ENCODE measurements around the gene EXOC4. TPM values are rescaled to one million over a fixed set of nuclear protein-coding genes. Genes with fewer than 3 reads are reported as not detected.
A peak's percentile ranks its signal among the peaks of the same experiment; 100 is the strongest.

Gene EXOC4
- polyA plus RNA-seq, 3 donors = 68.1 to 75.1 (median 70.9) TPM

- no peak for DNase-seq (ENCODE audit: extremely low read depth in 1 of 11, low read depth in 9 of 11, low spot score in 4 of 11)
Observed at GRCh38 chr7:133348250-133348649, 95.4 kb downstream of the EXOC4 start.

GRCh38 chr7:133349101-133349500, 96.2 kb downstream of the EXOC4 start:
- DNase-seq (ENCODE audit: extremely low read depth in 1 of 11, low read depth in 9 of 11, low spot score in 4 of 11) = no peak

GRCh38 chr7:133352430-133352829, 99.6 kb downstream of the EXOC4 start:
- no peak for DNase-seq (ENCODE audit: extremely low read depth in 1 of 11, low read depth in 9 of 11, low spot score in 4 of 11)

GRCh38 chr7:133353775-133354174, 100.9 kb downstream of the EXOC4 start:
- no peak for DNase-seq (ENCODE audit: extremely low read depth in 1 of 11, low read depth in 9 of 11, low spot score in 4 of 11)

GRCh38 chr7:133354546-133355324, 101.9 kb downstream of the EXOC4 start:
- DNase-seq (ENCODE audit: extremely low read depth in 1 of 11, low read depth in 9 of 11, low spot score in 4 of 11) = no peak

DNA sequence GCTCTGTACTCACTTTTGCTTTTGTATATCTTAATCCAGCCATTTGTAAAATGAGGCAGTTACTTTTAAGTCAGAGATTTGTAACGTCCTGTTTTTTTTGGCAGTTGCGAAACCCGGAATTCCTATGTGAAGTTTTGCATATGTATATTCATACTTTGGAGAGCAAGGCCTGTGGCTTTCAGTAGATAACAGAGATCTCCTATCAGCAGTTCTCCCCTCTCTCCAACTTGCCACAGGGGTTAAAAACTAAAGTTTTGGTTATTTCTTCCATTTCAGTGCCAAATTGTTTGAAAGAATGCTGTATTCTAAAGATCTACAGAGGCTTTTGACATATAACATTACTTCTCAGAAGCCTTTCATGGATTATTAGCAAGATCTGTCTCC, 102.4 kb downstream of the EXOC4 start:
- DNase-seq (ENCODE audit: extremely low read depth in 1 of 11, low read depth in 9 of 11, low spot score in 4 of 11) = peak in 8 of 11 donors; percentile 3 to 23 (median 16)

- DNase-seq (ENCODE audit: extremely low read depth in 1 of 11, low read depth in 9 of 11, low spot score in 4 of 11) = no peak
Observed at GRCh38 chr7:133355822-133356221, 102.9 kb downstream of the EXOC4 start.

GRCh38 chr7:133358708-133359107, 105.8 kb downstream of the EXOC4 start:
- no peak for DNase-seq (ENCODE audit: extremely low read depth in 1 of 11, low read depth in 9 of 11, low spot score in 4 of 11)

DNA sequence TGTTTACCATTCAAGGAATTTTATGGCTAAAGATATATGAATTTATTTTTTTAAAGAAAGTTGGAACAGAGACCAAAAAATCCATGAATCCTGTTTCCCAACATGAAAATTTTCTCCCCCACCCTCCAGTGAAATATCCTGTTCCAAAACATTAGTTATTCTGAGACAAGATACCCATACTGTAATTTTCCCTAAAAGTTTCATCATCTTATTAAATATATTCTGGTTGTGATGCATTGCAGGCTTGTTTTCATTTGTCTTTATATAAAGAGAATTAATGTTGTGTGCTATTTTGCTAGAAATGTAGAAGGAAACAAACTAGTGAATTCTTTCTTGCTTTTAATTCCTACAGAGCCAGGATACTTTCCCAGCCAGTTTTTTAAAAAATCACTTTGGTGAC, 106.6 kb downstream of the EXOC4 start:
- DNase-seq (ENCODE audit: extremely low read depth in 1 of 11, low read depth in 9 of 11, low spot score in 4 of 11) = no peak

- DNase-seq (ENCODE audit: extremely low read depth in 1 of 11, low read depth in 9 of 11, low spot score in 4 of 11) = no peak
Observed at GRCh38 chr7:133360201-133360600, 107.3 kb downstream of the EXOC4 start.

GRCh38 chr7:133361806-133362205, 108.9 kb downstream of the EXOC4 start:
- no peak for DNase-seq (ENCODE audit: extremely low read depth in 1 of 11, low read depth in 9 of 11, low spot score in 4 of 11)

- no peak for DNase-seq (ENCODE audit: extremely low read depth in 1 of 11, low read depth in 9 of 11, low spot score in 4 of 11)
Observed at GRCh38 chr7:133364959-133365690, 112.2 kb downstream of the EXOC4 start.

- no peak for DNase-seq (ENCODE audit: extremely low read depth in 1 of 11, low read depth in 9 of 11, low spot score in 4 of 11)
Observed at GRCh38 chr7:133365917-133366316, 113.0 kb downstream of the EXOC4 start.

DNA sequence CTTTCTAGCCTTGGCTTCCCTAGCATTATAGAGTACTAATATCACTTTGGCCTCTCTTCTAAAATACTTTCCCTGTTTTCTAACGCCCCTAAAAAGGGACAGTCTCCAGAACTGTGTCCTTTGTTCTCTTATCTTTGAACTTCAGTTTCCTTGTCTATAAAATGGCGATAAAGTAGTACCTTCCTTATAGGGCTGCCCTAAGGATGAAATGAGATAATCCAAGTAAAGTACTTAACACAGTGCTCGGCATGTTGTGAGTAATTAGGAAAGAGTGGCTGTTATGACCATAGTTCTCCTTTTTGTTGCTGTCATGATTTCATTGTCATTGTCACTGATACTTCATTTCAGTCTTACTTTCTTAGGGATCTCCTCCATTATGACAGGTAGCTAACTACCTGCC, 114.7 kb downstream of the EXOC4 start:
- DNase-seq (ENCODE audit: extremely low read depth in 1 of 11, low read depth in 9 of 11, low spot score in 4 of 11) = no peak

DNA sequence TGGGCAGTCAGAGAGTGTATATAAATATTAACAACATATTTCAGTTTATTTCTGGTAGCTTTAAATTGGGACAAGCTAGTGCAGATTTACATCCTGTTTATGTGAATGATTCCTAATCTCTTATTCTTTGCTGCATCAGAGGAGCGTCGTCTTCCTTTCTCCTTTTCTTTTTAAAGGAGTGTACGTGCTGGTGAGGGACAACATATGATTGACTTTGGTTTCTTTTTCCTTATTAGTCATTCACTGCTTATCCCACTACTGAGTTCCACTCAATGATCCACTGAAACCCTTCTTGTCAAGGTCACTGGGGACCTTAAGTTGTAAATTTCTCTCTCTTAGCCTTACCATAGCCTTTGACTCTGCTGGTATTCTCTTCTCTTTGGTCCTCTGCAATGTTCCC, 116.3 kb downstream of the EXOC4 start:
- DNase-seq (ENCODE audit: extremely low read depth in 1 of 11, low read depth in 9 of 11, low spot score in 4 of 11) = no peak

DNA sequence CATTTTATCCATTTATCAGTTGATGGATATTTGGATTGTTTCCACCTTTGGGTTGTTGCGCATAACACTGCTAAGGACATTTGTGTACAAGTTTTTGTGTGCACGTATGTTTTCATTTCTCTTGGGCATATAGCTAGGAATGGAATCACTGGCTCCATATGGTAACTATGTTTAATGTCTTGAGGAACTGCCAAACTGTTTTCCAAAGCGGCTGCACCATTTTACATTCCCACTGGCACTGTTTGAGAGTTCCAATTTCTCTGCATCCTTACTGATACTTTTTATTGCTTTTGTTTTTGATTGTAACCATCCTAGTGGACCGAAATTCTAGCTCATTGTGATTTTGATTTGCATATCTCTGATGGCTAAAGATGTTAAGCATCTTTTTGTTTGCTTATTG, 118.7 kb downstream of the EXOC4 start:
- no peak for DNase-seq (ENCODE audit: extremely low read depth in 1 of 11, low read depth in 9 of 11, low spot score in 4 of 11)

GRCh38 chr7:133372337-133372736, 119.5 kb downstream of the EXOC4 start:
- DNase-seq (ENCODE audit: extremely low read depth in 1 of 11, low read depth in 9 of 11, low spot score in 4 of 11) = no peak

- no peak for DNase-seq (ENCODE audit: extremely low read depth in 1 of 11, low read depth in 9 of 11, low spot score in 4 of 11)
Observed at GRCh38 chr7:133376514-133376913, 123.6 kb downstream of the EXOC4 start.

DNA sequence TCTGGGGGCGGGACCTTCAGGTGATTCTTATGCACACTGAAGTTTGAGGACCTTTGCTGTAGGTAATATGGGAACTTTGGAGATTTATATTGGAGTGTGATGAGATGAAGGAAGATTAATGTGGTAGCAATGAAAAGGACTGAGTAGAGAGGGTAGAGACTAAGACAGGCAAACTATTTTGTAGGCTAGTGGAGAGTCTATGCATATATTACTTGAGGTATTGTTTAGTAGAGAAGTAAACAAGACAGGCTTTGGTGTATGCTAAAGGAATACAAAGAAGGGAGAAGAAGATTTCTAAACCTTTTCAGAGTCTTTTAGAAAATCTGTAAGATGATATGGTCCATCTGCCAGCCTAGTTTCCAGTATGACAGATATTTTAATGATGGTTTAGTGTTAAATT, 129.1 kb downstream of the EXOC4 start:
- DNase-seq (ENCODE audit: extremely low read depth in 1 of 11, low read depth in 9 of 11, low spot score in 4 of 11) = no peak

DNA sequence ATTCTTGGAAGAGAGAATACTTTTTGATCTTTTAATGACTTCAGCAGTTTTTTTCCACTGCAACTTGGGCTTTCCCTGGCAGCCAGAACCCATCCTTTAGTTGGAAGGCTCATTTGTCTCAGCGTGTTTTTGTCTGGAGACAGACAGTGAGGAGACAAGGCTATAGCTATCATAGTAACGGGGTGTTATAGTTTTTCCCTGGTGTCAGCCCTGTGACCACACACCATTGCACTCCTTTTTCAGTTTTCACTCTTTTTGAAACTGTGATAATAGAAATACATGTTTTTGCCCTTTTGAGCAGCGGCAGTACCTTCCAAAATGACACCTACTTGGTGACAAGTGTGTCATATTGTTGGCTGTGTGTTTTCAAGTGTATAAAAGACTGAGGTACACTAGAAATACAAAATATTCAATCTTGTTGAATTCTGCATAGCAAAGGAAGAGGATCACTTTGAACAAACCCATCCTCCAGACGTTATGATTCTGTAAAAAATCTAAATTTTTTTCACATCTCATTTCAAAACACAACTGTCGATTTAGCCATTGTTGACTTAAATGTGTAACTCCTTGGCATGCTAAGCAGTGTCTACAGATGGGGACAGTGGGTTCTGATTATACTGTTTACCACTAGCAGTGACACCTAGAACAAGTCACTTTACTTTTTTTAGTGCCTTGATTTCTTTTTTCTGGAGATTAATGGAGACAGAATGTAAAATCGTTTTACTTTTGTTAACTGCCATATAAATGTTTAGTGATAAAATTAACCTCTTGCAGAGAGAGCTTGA, 130.1 kb downstream of the EXOC4 start:
- DNase-seq (ENCODE audit: extremely low read depth in 1 of 11, low read depth in 9 of 11, low spot score in 4 of 11) = no peak

Measured in renal cortex interstitium (tissue), 11 donors.